Measurements from ENCODE around the gene WDCP.

Gene WDCP

DNA sequence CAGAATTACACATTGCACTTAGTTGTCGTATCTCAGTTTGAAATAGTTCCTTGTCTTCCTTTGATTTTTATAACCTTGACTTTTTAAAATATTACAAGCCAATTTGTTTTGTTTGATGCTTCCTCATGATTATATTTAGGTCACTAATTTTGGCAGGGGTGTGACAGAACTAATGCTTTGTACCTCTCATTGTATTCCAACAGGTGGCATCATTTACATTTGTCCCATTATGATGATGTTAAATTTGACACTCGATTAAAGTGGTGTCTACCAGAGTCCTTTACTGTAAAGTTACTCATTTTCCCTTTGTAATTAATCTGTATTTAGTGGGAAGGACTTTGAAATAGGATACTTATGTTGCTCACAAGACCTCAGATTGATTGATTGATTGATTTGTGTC is 58.8 kb downstream of the WDCP start:
- DNase-seq = no peak

Measured in cortex of kidney (tissue), 1 donor.